Stimulated activated CD8-positive, alpha-beta memory T cell treated with anti-CD3 and anti-CD28 coated beads, Interleukin-12 subunit alpha, Interleukin-12 subunit beta, amount 100 ng/mL, for 24 hours (primary cell): ENCODE data around the gene RNF20.
"Not testable (repeated sequence)": the region's sequence is repeated elsewhere in the genome, so short reads cannot be mapped to it uniquely, and the experiment has no call there.

ENCODE experiments used
- DNase-seq: peaks from one replicate; pipeline ENCODE4 v3.0.0-alpha.2; 2020; ENCODE audit errors: extremely low read depth

The RNF20 gene

DNA sequence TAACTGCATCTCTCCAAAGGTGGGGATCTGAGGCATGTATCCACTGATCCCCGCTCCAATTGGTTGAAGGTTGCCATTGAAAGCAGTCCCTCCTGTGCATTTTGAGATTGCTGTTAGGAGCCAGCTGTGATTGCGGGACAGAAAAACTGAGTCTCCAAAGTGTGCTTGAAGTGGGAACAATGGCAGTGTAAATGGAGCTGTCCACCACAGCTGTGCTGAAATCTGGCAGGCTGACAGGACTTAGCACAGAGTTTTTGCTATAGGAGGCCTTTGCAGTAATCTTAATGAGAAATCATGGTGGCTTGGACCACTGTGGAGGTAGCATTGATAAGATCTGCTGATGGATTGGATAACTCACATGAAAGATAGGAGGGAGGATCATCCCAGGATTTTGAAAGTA lies 3.3 kb downstream of the RNF20 start:
- DNase-seq = no peak

DNA sequence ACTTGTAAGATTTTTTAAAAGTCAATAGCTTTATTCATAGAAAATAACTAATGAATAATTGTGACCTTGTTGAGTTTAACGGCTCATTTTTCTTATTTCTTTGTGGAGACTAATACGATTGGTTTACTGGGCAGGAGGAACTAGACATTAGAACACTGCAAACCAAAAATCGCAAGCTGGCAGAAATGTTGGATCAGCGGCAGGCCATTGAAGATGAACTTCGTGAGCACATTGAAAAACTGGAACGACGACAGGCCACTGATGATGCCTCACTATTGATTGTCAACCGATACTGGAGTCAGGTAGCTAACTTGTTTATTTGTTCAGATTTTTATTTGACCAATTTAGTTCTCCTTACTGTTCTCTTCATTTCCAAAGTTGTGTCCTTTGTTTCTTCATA lies 6.4 kb downstream of the RNF20 start:
- no peak for DNase-seq

DNA sequence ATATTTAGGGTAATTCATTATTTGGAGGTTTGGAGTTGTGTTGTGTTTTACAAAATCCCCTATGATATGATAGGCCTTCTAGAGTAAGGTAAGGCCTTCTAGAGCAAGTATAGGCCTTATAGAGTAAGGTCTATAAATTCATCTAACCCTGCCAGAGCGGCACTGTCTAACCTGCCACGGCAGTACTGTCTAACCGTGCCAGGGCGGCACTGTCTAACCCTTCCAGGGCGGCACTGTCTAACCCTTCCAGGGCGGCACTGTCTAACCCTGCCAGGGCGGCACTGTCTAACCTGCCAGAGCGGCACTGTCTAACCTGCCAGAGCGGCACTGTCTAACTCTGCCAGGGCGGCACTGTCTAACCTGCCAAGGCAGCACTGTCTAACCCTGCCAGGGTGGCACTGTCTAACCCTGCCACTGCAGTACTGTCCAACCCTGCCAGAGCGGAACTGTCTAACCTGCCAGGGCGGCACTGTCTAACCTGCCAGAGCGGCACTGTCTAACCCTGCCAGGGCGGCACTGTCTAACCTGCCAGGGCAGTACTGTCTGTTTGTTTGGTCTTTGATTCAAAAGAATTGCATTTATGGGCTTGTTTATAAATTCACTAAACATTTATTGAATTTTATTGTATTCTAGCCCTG lies 9.6 kb downstream of the RNF20 start:
- no peak for DNase-seq

DNA sequence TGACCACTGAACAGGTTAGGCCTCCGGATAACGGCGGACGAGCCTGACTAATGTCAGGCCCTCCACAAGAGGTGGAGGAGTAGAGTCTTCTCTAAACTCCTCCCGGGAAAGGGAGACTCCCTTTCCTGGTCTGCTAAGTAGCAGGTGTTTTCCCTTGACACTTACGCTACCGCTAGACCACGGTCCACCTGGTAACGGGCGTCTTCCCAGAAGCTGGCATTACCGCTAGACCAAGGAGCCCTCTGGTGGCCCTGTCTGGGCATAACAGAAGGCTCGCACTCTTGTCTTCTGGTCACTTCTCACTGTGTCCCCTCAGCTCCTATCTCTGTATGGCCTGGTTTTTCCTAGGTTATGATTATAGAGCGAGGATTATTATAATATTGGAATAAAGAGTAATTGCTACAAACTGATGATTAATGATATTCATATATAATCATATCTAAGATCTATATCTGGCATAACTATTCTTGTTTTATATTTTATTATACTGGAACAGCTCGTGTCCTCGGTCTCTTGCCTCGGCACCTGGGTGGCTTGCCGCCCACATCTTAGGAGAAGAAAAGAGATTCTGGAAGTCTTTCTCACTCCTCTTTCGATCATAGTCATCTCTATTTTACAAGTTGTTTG lies 15.9 kb downstream of the RNF20 start:
- not testable (repeated sequence) for DNase-seq

DNA sequence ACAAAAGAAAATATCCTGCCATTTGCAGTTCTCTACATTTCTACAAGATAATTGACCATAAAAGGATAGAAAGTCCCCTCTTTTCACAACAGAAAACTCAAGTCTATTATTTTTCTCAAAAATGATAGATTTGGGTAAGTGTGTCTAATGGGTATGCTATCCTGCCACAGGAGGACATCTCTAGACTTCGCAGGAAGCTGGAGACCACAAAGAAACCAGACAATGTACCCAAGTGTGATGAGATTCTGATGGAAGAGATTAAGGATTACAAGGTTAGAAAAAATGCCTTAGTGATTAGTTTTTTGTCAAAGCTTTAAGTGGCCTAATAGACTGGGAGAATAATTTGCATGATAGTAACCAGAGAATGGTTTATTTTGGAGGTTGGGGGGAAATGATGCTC lies 28.1 kb downstream of the RNF20 start:
- DNase-seq = no peak

DNA sequence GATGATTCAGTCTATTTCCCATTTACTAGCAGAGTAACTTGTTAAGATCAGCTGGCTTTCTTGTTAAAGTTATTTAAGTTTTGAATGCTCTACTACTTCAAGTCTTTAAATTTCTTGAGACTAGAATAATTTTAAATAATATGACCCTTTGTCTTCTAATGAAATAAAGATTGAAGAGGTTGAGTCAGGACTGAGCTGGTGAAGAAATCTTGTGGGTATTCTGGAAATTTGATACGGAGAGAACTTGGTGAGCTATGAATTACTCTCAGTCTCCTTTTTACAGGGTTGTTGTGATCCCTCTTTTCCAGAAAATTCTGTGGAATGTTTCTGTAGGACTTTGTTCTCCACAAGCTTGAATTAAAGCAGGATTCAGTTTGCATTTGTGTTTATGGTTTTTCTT lies 29.3 kb downstream of the RNF20 start:
- DNase-seq = no peak

DNA sequence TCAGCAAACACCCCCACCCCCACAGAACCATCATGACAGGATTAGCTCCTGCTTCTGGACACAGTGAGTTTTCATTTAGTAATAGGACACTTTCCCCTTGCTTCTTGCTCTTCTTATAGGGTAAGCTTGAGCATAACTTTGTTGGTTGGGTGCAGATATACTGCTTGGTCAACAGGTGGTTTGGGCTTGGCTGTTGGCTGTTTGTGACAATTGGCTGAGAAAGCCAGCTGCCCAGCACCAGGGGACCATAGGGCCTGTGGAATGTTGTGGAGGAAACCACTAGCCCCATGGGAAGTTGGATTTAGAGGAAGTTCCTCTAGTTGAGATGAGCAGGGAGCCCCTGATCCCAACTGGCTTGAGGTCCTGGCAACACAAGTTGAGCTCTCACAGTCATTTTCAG lies 30.6 kb downstream of the RNF20 start:
- DNase-seq = no peak

DNA sequence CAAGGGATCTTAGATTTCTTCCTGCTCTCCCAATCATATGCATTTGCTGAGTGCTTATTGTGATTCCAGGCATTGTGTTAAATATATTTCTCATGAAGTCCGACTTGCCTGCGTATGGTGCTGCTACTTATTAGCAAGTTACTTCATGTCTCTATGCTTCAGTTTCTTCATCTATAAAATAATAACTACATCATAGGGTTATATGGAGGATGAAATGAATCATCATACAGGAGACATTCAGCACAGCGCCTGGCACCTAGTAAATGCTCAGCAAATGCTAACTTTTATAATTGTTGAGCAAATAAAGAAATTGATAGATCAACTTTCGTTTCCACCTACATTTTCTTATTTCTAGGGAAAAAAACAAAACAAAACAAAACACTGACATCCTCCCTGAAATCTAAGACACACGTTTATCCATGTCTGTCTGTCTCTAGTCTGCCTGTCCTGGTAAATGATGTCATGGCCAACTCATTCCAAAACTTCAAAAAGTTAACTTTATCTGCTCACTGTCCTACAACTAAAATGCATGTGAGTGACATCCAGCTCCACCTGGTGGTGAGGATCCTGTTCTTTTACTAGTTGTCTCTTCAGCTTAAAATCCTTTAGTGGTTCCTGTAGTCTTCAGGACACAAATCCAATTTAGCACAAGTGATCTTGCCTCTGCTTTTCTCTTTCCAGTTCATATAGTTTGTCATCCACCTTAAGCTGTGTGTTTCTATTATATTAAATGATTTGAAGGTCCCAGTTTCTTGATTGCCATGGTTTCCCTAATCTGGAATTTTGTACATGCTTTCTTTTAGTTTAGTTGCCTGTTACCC lies 33.5 kb downstream of the RNF20 start:
- no peak for DNase-seq

DNA sequence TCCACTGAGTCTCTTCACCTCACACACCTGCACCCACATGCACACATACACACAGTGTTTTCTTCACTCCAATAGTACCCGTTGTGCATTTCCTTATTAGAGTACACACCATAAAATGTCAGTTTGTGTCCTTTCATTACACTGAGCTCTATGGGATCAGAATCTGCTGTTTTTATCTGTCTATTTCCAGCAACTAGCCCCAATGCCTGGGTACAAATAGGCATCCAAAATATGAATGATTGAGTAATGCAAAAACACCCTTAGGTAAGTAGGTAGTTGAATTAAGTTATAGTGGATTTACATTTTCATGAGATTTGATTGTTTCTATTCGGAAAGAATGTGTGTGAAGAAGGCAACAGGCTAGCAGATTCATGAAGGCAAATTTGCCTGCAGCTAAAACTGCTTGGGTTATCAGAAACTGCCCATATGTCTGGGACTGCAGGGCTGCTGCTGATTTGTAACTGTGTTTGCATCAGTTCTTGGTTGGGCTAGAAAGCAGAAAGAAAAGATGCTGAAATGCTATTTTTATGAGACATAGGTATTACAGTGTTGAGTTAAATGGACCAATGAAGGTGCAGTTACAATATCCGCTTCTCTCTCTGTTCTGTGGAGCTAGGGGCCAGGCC lies 34.2 kb downstream of the RNF20 start:
- no peak for DNase-seq

DNA sequence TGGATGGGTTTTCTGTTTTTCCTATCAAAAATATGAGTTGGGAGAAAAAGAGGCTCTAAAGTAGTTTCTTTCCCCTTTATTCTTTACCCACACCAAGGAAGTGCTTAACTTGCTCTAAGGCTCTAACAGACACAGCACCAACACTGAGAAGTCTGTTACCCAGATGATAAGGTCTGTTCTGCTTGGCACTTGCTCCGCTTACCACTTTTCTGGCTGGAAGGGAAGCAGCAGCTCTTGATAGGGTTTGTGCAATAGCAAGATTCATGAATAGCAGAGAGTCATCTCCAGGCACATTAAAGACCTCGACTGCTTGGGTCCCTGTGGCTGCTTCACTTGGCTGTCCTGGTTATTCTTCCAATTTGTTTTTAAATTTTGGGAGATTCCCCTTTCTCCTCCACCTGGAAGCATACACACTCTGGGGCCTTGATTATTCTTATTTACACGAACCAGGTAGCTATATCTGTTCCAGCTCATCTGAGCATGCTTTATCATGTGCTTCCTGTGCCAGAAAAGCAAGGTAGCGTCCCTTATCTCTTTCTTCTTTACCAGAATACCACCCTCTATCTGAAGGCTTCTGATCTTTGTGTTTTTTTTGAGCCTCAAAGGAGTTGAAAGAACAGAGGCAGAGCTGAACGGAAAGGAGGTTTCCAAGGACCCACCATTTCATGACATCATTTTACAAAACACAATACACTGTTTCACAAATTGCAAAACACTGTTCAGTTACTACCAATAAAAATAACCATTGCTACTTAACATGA lies 36.3 kb downstream of the RNF20 start:
- no peak for DNase-seq

DNA sequence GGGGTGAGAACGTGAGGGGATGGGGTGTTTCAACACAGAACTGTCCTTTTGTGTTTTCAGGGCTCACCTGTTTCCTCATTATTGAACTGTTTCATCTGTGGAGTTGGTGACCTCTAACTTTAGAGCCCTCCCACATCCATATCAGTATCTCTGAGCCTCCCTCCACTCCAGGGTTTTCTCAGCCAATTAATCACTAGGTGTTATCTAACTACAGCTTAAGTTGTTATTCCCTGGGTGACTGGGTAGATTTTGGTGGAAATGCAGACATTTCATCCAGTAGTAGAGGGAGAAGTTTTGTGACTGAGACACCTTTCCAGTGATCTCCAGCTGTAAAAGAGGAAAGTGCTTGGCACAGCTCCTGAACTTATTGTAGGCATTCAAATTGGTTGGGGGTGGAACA lies 37.5 kb downstream of the RNF20 start:
- DNase-seq = no peak

DNA sequence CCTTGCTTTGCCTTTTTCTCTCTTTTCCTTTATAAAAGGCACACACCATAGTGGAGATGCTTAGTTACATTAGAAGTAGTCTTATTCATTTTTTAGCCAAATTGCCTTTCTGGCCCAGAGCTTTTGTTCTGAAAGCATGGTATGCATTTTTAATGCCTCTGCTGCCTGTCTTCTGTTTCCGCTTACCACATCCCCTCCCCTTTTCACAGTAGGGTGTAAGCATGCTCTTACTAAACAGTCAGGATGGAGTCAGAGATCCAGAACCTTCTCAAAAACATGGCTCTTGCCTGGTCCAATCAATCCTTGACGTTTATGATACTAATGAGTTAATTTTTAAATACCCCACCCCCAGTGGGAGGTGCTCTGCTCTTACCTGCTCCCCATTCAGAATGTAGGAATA lies 38.7 kb downstream of the RNF20 start:
- DNase-seq = no peak

DNA sequence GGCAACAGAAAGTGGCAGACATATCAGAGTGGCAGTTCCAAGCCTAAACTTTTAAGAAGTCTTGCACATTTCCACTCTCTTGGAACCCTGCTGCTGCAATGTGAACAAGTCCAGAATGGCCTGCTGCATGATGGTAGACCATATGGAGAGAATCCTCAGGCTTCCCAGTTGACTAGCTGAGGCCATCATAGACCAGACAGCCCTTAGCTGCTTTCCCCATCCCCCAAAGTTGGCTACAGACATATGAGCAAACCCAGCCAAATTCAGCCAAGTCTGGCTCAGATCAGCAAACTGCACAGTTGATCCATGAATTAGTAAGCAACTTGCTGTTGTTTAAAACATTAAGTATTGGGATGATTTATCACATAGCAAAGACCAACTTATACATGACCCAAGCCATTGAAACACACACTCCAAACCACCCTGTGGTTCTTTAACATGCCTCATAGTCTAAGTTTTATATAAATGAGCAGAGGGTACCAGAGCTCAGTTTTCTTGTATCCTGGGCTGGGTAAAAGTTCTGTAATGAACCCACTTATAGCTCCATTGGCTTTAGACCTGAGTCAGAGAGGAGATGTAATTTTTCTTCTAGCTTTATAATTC lies 41.2 kb downstream of the RNF20 start:
- no peak for DNase-seq

DNA sequence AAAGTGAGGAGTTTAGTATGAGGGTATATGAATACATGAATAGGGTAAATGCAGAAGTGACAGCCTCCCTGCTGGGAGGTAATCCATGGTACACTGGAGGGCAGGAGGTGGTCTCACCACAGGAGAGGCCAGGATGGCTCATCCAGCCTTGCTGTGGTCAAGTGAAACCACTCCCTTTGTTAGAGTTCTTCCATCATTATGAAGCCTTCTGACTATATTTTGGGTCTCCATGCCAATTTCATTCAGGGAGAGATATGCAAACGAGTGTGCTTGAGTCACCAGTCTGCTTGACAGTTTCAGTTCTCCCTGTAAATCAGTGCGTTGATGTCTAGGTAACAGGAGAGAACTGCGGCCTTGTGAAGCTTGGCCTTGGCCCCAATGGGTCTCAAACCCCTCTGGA lies 44.7 kb downstream of the RNF20 start:
- DNase-seq = no peak

DNA sequence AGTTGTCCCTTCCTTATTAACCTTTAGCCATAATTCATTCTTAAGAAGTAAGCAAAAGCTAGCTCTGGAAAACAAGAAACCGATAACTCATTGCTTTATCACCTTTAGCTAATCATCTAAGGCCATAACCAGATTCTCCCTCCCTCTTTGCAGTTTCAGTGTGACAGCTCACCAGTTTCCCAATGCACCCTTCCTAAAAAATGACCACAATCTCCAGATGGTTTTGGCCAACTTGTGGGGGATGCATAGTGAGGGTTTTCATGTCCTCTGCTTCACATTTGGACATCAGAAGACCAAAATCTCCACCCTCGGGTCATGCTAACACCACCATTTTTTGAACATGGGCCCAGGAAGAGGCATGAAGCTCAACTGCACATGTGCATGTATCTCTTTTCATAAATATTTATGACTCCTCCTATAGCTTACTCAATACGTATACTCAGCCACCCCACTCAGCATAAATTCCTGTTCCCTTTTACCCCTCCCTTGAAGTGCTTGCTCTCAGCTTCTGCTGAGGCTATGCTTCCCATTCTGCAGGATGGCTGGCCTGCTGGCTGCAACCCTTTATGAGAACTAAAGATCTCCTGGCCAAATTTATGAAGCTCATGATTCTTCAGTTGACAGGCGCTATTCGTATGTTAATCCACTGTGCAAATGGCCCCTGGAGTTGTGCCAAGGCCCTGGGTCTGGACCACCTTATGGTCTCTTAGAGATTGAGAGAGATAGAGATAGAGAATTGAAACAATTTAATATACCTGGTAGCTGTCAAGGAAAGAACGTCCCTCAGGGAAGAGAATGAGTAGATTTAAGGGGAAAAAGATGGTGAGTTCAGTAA lies 46.3 kb downstream of the RNF20 start:
- no peak for DNase-seq

DNA sequence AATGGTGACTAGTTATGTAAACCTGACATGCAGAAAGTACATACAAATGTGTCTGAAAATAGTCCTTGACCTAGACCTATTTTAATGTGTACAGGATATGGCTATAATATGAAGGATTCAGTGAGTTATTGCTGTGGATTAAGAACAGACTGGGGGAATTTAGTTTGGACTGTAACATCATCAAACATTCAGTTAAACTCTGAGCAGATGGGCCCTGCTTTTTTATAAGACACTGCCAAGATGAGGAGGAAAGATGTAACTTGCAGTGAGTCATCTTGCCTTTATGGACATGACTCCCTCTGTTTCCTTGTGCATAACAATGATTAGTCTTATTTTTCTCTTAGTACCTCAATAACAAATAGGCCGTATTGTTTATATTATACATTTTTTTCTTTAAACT lies 48.9 kb downstream of the RNF20 start:
- DNase-seq = no peak

DNA sequence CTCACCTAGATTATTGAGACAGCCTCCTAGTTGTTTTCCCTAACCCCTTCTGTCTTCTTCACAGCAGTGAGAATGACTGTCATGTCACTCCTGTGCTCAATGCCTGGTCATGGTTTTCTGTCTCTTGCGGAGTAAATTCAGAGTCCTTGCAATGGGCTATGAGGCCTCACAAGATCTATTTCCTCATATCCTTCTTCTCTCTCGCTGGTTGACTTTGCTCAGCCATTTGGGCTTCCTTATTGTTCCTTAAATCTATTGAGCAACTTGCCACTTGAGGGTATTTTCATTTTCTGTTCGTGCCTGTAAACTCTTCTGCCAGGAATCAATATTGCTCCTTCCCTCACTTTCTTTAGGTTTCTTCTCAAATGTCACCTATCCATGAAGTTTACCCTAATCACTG lies 52.1 kb downstream of the RNF20 start:
- DNase-seq = no peak

DNA sequence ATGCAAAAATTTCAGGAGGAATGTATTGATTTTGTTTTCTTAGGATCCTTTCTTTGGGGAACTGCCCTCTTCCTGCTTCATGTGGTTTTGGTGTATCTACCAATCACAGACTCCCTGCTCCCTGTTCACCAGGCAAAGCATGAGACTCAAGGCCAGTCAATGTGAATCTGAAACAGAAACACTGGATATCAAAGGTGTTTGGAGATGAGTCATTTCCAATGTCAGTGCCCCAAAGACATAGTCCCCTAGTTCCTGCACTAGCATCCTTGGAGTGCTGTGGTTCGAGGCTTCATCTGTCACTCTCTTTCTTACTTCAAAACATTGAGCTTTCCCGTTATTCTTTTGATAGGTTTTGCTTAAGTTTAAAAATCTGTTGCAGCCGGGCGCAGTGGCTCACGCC lies 53.0 kb downstream of the RNF20 start:
- no peak for DNase-seq

DNA sequence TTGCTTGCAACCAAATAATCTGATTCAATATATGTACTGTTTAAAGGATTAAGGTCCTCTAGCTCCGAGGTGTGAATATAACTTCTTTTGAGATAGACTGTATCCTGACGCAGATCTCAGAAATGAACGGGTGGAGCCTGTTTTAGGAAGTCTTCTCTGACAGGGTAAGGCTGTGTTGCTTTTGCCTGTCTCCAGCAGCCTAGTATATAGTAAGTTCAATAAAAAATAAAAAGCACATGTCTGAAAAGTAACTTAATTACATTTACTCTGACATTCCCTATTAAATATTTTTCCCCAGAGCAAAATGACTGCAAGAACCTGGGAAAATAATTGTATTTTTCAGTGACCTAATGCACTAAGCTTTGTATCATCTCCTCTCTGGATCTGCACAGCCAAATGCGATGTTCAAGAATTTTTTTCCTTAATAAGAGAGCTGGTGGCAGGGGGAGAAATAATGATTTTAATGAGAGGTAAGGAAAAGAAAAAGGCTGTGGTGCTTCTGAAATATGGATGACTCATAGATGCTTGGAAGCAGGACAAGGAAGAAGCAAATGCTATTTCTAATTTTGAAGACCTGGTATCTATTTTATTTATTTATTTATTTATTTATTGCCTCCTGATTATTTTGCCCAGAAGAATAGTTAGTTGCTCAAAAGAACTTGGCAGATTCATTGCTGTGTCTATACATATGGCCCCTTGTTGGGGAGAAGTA lies 53.8 kb downstream of the RNF20 start:
- DNase-seq = no peak

DNA sequence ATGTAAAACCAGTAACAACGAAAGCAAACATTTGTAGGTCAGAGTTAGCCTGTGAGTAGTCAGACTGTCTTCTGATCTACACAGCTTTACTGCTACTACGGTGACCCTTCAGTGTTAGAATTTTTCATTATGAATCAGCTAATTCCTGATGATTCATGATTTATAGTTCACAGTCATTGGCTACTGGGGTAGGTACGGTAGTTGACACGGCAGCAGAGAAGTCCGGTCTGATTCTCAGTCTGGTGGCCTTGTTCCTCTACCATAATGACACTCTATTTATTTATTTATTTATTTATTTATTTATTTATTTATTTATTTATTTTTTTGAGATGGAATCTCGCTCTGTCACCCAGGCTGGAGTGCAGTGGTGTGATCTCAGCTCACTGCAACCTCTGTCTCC lies 56.4 kb downstream of the RNF20 start:
- not testable (repeated sequence) for DNase-seq
